ENCODE data around the gene PRSS56. TPM values are rescaled to one million over a fixed set of nuclear protein-coding genes. Genes with fewer than 3 reads are reported as not detected.

PRSS56 gene
- total and polyA plus RNA-seq, 2 of the 13 experiments (the other 11 are each of a cell fraction or from before 2014, with no cell fraction given), result not detected

DNA sequence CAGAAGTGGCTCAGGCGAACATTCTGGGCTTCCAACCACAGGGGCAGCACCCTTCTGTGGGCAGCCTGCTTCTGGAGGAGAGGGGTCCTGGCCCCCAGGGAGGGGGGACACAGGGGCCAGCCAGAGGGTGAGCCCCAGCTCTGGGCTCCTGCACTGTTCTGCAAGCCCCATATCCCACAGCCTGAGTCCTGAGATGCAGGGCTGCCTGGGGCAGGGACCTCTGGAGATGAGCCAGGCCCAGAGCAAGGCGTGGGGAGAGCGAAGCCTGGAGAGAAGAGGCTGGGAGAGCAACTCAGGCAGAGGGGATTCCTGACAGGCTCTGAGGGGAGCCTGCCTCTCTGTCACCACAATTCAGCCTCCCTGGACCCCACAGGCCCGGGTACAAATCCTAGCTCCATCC, 13.5 kb upstream of the PRSS56 start:
- Histone ChIP-seq H2AFZ (ENCODE audit: low read length) (no peak overlapping the region), H3K36me3 (replicated peaks in 1 of 2; ENCODE audit: control insufficient read depth in 1 of 2, insufficient read depth in 2 of 2, low read length in 2 of 2) (no peaks in the 10 kb centered on the region), H3K27ac (ENCODE audit: extremely low read length, insufficient read depth, low read length) (no peak overlapping the region), H3K9me3 (ENCODE audit: low read length) (no peaks in the 10 kb centered on the region), H3K27me3 (ENCODE audit: control insufficient read depth in 1 of 2, insufficient read depth in 2 of 2, low read length in 2 of 2) (peaks cover 17 to 75% of the 10 kb centered on the region in 2 experiments), H3K9ac (ENCODE audit: insufficient read depth, low read depth, low read length) (no peak overlapping the region), H3K4me3 (replicated peaks in 1 of 3; ENCODE audit: insufficient read depth in 1 of 3, low read depth in 2 of 3, low read length in 3 of 3) (no peak overlapping the region), H4K20me1 (ENCODE audit: insufficient read depth, low read length) (no peaks in the 10 kb centered on the region), H3K4me2 (ENCODE audit: low read depth, low read length) (no peak overlapping the region), H3K4me1 (ENCODE audit: insufficient read depth, low read length) (peaks cover 11% of the 10 kb centered on the region), H3K79me2 (ENCODE audit: insufficient read depth, low read length) (no peaks in the 10 kb centered on the region)
- intact Hi-C loops (cut with micrococcal nuclease; ENCODE audit: unreplicated experiment), result no loop called here
- ATAC-seq (peak; percentile 4; the same call in 1 of the 3 replicates), FAIRE-seq (no peak), DNase-seq (ENCODE audit: low spot score) (no peak)
- POLR2A ChIA-PET, result no interaction called here
- TF ChIP-seq HIVEP1 (CRISPR knock-in tag; IDR thresholded peaks at IDR 0.05) (no peak), PLRG1 (conservative IDR thresholded peaks at IDR 0.05) (no peak), HMGXB3 (CRISPR knock-in tag; IDR thresholded peaks at IDR 0.05; ENCODE audit: borderline replicate concordance) (no peak), SP2 (CRISPR knock-in tag; IDR thresholded peaks at IDR 0.05) (no peak), ETV6 (CRISPR knock-in tag; conservative IDR thresholded peaks at IDR 0.05) (no peak), ZNF275 (CRISPR knock-in tag; IDR thresholded peaks at IDR 0.05; ENCODE audit: borderline replicate concordance) (no peak), UBTF (CRISPR knock-in tag; IDR thresholded peaks at IDR 0.05) (no peak), ZNF772 (CRISPR knock-in tag; IDR thresholded peaks at IDR 0.05) (no peak)
- TF ChIP-seq, protein P1, sequence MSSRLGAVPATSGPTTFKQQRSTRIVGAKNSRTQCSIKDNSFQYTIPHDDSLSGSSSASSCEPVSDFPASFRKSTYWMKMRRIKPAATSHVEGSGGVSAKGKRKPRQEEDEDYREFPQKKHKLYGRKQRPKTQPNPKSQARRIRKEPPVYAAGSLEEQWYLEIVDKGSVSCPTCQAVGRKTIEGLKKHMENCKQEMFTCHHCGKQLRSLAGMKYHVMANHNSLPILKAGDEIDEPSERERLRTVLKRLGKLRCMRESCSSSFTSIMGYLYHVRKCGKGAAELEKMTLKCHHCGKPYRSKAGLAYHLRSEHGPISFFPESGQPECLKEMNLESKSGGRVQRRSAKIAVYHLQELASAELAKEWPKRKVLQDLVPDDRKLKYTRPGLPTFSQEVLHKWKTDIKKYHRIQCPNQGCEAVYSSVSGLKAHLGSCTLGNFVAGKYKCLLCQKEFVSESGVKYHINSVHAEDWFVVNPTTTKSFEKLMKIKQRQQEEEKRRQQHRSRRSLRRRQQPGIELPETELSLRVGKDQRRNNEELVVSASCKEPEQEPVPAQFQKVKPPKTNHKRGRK (CRISPR knock-in tag; IDR thresholded peaks at IDR 0.05), result no peak
- CTCF ChIA-PET (ENCODE audit: low intra/inter-chr PET ratio, low total read pairs), result no interaction called here
- no TSS peak for BruUV-seq (replicated peaks)
- in situ Hi-C loops (cut with HindIII; ENCODE audit: extremely low pct_ligation_motif_present, low pct_unique_long_range_greater_than_20kb), result no loop called here
- WGBS (ENCODE audit: low lambda C conversion rate), result 28% methylated on average over 3 of the region's 4 CpGs

Measured in HepG2 (cell line).